ENCODE measurements around the gene HOXB13.

- TF ChIP-seq RFX5 (IDR thresholded peaks at IDR 0.05; ENCODE audit: low read length) (no peak), ZBTB33 (IDR thresholded peaks at IDR 0.05; ENCODE audit: borderline replicate concordance, low read depth) (no peak), REST (IDR thresholded peaks at IDR 0.05; ENCODE audit: low read depth, low read length) (no peak), SMC3 (IDR thresholded peaks at IDR 0.05; ENCODE audit: low read depth, low read length) (no peak), CTCF (IDR thresholded peaks at IDR 0.05) (no peak), TAF1 (IDR thresholded peaks at IDR 0.05; ENCODE audit: borderline replicate concordance, low read depth, low read length) (no peak), FOXM1 (IDR thresholded peaks at IDR 0.05; ENCODE audit: low read depth) (no peak), RAD21 (IDR thresholded peaks at IDR 0.05; ENCODE audit: low read length) (no peak), JUND (IDR thresholded peaks at IDR 0.05) (no peak)
Measured at GRCh38 chr17:48718761-48719641, 9.5 kb downstream of the HOXB13 start.

Measured in SK-N-SH (cell line).